Measurements from ENCODE around the gene C2CD5. TPM values are rescaled to one million over a fixed set of nuclear protein-coding genes. Genes with fewer than 3 reads are reported as not detected.

Gene C2CD5
- total RNA-seq, 2 donors from 2014 or later, result 38.9 to 46.0 TPM

GRCh38 chr12:22529281-22530060, 14.9 kb downstream of the C2CD5 start:
- DNase-seq, result no peak
- H3K27ac ChIP-seq, result no peak overlapping the region
- TF ChIP-seq CTCF (IDR thresholded peaks at IDR 0.05), result peak; percentile 57
- intact Hi-C loops (cut with DNase I), result loop anchor here (5.0 kb wide), 1 partner anchor 103 kb away; no protein-coding TSS in a partner anchor
- H3K4me3 ChIP-seq, result no peak overlapping the region
- H3K9me3 ChIP-seq, result no peaks in the 10 kb centered on the region
- H3K36me3 ChIP-seq, result no peaks in the 10 kb centered on the region
- H3K4me1 ChIP-seq, result no peaks in the 10 kb centered on the region
- H3K27me3 ChIP-seq, result no peaks in the 10 kb centered on the region
- H3K9ac ChIP-seq (ENCODE audit: low read depth in 2 of 2, low read length in 2 of 2), result no peak overlapping the region

GRCh38 chr12:22527999-22528398, 16.3 kb downstream of the C2CD5 start:
- H3K9ac ChIP-seq (ENCODE audit: low read depth in 2 of 2, low read length in 2 of 2), result no peak overlapping the region
- intact Hi-C loops (cut with DNase I), result no loop called here
- no peaks in the 10 kb centered on the region for H3K27me3 ChIP-seq
- no peaks in the 10 kb centered on the region for H3K36me3 ChIP-seq
- H3K9me3 ChIP-seq, result no peaks in the 10 kb centered on the region
- TF ChIP-seq CTCF (IDR thresholded peaks at IDR 0.05), result no peak
- H3K4me3 ChIP-seq, result no peak overlapping the region
- DNase-seq, result no peak
- no peak overlapping the region for H3K27ac ChIP-seq
- H3K4me1 ChIP-seq, result no peaks in the 10 kb centered on the region

- H3K36me3 ChIP-seq, result no peaks in the 10 kb centered on the region
- no peaks in the 10 kb centered on the region for H3K4me1 ChIP-seq
- H3K9ac ChIP-seq (ENCODE audit: low read depth in 2 of 2, low read length in 2 of 2), result no peak overlapping the region
- no peaks in the 10 kb centered on the region for H3K9me3 ChIP-seq
- no peaks in the 10 kb centered on the region for H3K27me3 ChIP-seq
- no peak overlapping the region for H3K4me3 ChIP-seq
- no peak for TF ChIP-seq CTCF (IDR thresholded peaks at IDR 0.05)
- DNase-seq, result no peak
- intact Hi-C loops (cut with DNase I), result no loop called here
- H3K27ac ChIP-seq, result no peak overlapping the region
Measured at GRCh38 chr12:22526836-22527235, 17.5 kb downstream of the C2CD5 start.

GRCh38 chr12:22525426-22525825, 18.9 kb downstream of the C2CD5 start:
- no peak overlapping the region for H3K4me3 ChIP-seq
- no peak for DNase-seq
- H3K9me3 ChIP-seq, result no peaks in the 10 kb centered on the region
- H3K27me3 ChIP-seq, result no peaks in the 10 kb centered on the region
- no peaks in the 10 kb centered on the region for H3K4me1 ChIP-seq
- TF ChIP-seq CTCF (IDR thresholded peaks at IDR 0.05), result no peak
- H3K27ac ChIP-seq, result no peak overlapping the region
- H3K36me3 ChIP-seq, result no peaks in the 10 kb centered on the region
- intact Hi-C loops (cut with DNase I), result no loop called here
- H3K9ac ChIP-seq (ENCODE audit: low read depth in 2 of 2, low read length in 2 of 2), result no peak overlapping the region

- H3K9me3 ChIP-seq, result no peaks in the 10 kb centered on the region
- DNase-seq, result no peak
- no peaks in the 10 kb centered on the region for H3K36me3 ChIP-seq
- intact Hi-C loops (cut with DNase I), result no loop called here
- TF ChIP-seq CTCF (IDR thresholded peaks at IDR 0.05), result no peak
- H3K4me3 ChIP-seq, result no peak overlapping the region
- H3K9ac ChIP-seq (ENCODE audit: low read depth in 2 of 2, low read length in 2 of 2), result no peak overlapping the region
- no peaks in the 10 kb centered on the region for H3K27me3 ChIP-seq
- H3K4me1 ChIP-seq, result no peaks in the 10 kb centered on the region
- H3K27ac ChIP-seq, result no peak overlapping the region
Measured at GRCh38 chr12:22518998-22519397, 25.3 kb downstream of the C2CD5 start.

Data from colonic mucosa (tissue), 4 donors.